Erythroblast (primary cell): ENCODE results near the gene LIPE.

Source experiments
- GATA1 ChIP-seq: IDR thresholded peaks from 2 replicates; pipeline ENCODE4 v1.6.1; 2011; ENCODE audit warnings: low read depth, mild to moderate bottlenecking, control low read depth, low read length, moderate library complexity
- POLR2A ChIP-seq: IDR thresholded peaks from 2 replicates; pipeline ENCODE4 v1.6.1; 2011; ENCODE audit warnings: mild to moderate bottlenecking, low read length

- TF ChIP-seq POLR2A = no peak
- no peak for TF ChIP-seq GATA1
These were observed 40.0 kb downstream of the LIPE start for GRCh38 chr19:42386974-42387707.
